ENCODE data around the gene PARN.

DNA sequence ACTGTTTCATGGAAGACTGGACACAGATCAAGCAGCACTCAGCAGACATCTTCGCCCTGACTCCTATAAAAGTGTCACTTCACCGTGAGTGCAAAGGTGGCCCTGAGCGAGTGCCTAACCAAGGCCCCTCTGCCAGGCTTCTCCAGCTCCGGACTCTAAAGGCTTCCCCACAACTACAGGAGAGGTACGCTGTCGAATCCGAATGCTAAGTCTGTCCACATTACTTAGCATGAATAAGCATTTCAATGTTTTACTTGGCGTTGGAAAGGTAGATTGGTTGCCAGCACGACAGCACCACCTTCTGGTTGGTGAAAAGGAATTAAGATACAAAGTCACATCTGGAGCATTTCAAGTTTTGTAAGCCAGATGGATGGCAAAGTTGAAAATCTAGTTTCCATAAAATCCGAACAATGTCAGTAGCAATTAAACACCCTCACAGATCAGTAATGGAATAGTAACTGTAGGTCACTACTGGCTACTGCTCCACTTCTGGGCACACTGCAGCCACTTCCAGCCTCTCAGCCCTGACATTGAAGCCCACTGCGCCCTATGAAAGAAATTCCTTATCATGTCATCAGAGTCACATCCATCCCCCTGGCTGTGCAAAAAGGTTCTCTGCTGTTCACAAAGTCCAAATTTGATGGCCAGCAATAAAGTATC lies 100.9 kb downstream of the PARN start:
- TF ChIP-seq, protein P1, sequence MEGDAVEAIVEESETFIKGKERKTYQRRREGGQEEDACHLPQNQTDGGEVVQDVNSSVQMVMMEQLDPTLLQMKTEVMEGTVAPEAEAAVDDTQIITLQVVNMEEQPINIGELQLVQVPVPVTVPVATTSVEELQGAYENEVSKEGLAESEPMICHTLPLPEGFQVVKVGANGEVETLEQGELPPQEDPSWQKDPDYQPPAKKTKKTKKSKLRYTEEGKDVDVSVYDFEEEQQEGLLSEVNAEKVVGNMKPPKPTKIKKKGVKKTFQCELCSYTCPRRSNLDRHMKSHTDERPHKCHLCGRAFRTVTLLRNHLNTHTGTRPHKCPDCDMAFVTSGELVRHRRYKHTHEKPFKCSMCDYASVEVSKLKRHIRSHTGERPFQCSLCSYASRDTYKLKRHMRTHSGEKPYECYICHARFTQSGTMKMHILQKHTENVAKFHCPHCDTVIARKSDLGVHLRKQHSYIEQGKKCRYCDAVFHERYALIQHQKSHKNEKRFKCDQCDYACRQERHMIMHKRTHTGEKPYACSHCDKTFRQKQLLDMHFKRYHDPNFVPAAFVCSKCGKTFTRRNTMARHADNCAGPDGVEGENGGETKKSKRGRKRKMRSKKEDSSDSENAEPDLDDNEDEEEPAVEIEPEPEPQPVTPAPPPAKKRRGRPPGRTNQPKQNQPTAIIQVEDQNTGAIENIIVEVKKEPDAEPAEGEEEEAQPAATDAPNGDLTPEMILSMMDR (IDR thresholded peaks at IDR 0.05): peak; percentile 63 to 92 (median 75)
- TF ChIP-seq POLR2A (IDR thresholded peaks at IDR 0.05): no peak
